Thyroid gland (tissue), 4 donors: Measurements from ENCODE around the gene CDC25C. TPM values are rescaled to one million over a fixed set of nuclear protein-coding genes. Genes with fewer than 3 reads are reported as not detected.
A peak's percentile ranks its signal among the peaks of the same experiment; 100 is the strongest.

Experiments
- DNase-seq, 2 donors: peaks; one replicate each; pipeline ENCODE4 v3.0.0-alpha.2; 2019
- H3K27ac ChIP-seq, 3 donors: fragments of 200-600 bp; sonication (generic); 1 replicate in 2 of 3; 2 replicates in 1 of 3; pipeline ENCODE4 v1.5.1; 2016 to 2019; ENCODE audit warnings: mild to moderate bottlenecking in 1 of 3, moderate library complexity in 1 of 3
- H3K27me3 ChIP-seq: fragments of 200-600 bp; sonication (generic); one replicate; pipeline ENCODE4 v1.5.1; 2019
- H3K36me3 ChIP-seq, 2 donors: fragments of 200-600 bp; sonication (generic); one replicate each; pipeline ENCODE4 v1.5.1; 2016 to 2019
- H3K4me1 ChIP-seq, 2 donors: fragments of 200-600 bp; sonication (generic); one replicate each; pipeline ENCODE4 v1.5.1; 2017 to 2019
- H3K4me3 ChIP-seq, 3 donors: fragments of 200-600 bp; sonication (generic); replicated peaks in 1 of 3; 1 replicate in 2 of 3; 2 replicates in 1 of 3; pipeline ENCODE4 v1.5.1; 2016; ENCODE audit warnings: mild to moderate bottlenecking in 1 of 3
- H3K9me3 ChIP-seq: fragments of 200-600 bp; sonication (generic); one replicate; pipeline ENCODE4 v1.5.1; 2017
- POLR2A ChIP-seq, 2 donors: fragments of 450-650 bp; IDR thresholded peaks; one replicate each; pipeline ENCODE4 v1.6.1; 2017; ENCODE audit warnings: antibody characterized with exemption in 2 of 2, mild to moderate bottlenecking in 2 of 2, moderate library complexity in 1 of 2
- WGBS, 2 donors: methylation state at CpG; one replicate each; pipeline ENCODE4 v1.1.5; 2017; 5-methylcytosine and 5-hydroxymethylcytosine counted together
- intact Hi-C: fragments of 100-400 bp; cut with DNase I; formaldehyde crosslinking; loops from one replicate; pipeline ENCODE4 v1.15.1; 2023
- total RNA-seq, 4 donors: library from RNA; depleted of rRNA; stranded (reverse); fragments of >200 nt; gene quantifications; one replicate each; pipeline ENCODE4 v1.2.3, GENCODE V29; 2016
- TF ChIP-seq, protein P1 (sequence below), 6 experiments: fragments of 200-600 bp in 3 of 6; fragments of 450-650 bp in 3 of 6; sonication (generic) in 3 of 6; IDR thresholded peaks; one replicate each; pipeline ENCODE4 v1.5.1; 2016 to 2019; ENCODE audit warnings: antibody characterized with exemption in 6 of 6, mild to moderate bottlenecking in 2 of 6, inconsistent platforms in 1 of 6, moderate library complexity in 1 of 6

Gene CDC25C
- total RNA-seq, 4 donors from 2014 or later, result 0.27 TPM; not detected in 3

DNA sequence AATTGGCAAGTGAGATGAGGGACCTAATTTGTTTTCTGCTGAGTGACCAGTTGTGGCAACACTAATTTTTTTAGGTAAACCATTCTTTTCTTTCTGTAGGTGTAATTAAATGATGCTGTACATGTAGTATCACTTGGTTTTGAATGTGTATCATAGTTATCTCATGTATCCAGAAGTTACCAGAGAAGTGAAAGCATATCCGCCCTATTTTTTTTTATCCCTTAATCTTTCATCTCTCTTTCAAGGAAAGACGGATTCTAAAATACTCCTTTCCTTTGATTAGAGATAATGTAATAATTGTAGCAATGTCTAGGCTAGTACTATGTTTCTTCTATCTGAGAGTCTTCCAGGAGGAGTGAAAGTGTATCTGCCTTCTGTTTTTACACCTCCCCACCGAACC is 28.0 kb upstream of the CDC25C start:
- Histone ChIP-seq H3K9me3 (no peaks in the 10 kb centered on the region), H3K4me1 (peaks cover 11 to 17% of the 10 kb centered on the region in 2 donors), H3K36me3 (no peaks in the 10 kb centered on the region), H3K27me3 (no peaks in the 10 kb centered on the region), H3K4me3 (no peak overlapping the region), H3K27ac (no peak overlapping the region)
- WGBS, 2 donors, result 84 to 86% methylated on average over 3 of the region's 3 CpGs
- no peak for DNase-seq
- intact Hi-C loops, result no loop called here
- TF ChIP-seq POLR2A (IDR thresholded peaks at IDR 0.05), result no peak
- TF ChIP-seq, protein P1, sequence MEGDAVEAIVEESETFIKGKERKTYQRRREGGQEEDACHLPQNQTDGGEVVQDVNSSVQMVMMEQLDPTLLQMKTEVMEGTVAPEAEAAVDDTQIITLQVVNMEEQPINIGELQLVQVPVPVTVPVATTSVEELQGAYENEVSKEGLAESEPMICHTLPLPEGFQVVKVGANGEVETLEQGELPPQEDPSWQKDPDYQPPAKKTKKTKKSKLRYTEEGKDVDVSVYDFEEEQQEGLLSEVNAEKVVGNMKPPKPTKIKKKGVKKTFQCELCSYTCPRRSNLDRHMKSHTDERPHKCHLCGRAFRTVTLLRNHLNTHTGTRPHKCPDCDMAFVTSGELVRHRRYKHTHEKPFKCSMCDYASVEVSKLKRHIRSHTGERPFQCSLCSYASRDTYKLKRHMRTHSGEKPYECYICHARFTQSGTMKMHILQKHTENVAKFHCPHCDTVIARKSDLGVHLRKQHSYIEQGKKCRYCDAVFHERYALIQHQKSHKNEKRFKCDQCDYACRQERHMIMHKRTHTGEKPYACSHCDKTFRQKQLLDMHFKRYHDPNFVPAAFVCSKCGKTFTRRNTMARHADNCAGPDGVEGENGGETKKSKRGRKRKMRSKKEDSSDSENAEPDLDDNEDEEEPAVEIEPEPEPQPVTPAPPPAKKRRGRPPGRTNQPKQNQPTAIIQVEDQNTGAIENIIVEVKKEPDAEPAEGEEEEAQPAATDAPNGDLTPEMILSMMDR (IDR thresholded peaks at IDR 0.05), result no peak

- DNase-seq, result peak; percentile 35 to 48
- intact Hi-C loops, result no loop called here
- no peak overlapping the region for H3K4me3 ChIP-seq
- H3K4me1 ChIP-seq, result peaks cover 21 to 25% of the 10 kb centered on the region in 2 donors
- no peak overlapping the region for H3K27ac ChIP-seq
- H3K9me3 ChIP-seq, result no peaks in the 10 kb centered on the region
- H3K36me3 ChIP-seq, result no peaks in the 10 kb centered on the region
- WGBS, 2 donors, result 19 to 23% methylated on average over 6 of the region's 6 CpGs
- no peaks in the 10 kb centered on the region for H3K27me3 ChIP-seq
- TF ChIP-seq, protein P1 (IDR thresholded peaks at IDR 0.05), result no peak
Measured at GRCh38 chr5:138354926-138355378, 23.3 kb upstream of the CDC25C start.

DNA sequence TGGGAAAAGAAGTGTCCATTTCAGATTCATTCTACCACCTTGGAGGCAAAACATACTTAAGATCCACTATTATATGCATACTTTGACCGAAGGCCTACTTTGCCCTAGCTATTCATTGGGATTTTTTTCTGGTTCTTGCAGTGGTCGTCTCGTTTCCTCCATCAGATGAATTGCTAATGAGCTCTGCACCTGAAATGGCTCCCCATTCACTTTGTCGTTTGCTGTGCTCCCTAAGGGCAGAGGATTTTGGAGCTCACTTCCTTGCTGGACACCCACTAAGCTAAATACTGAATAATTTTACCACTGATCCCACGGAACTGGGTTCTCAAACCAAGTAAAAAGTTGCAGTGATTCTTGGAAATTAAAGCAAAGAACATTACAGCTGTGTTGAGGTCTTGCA is 22.8 kb upstream of the CDC25C start:
- no peaks in the 10 kb centered on the region for H3K9me3 ChIP-seq
- TF ChIP-seq POLR2A (IDR thresholded peaks at IDR 0.05), result no peak
- TF ChIP-seq, protein P1 (IDR thresholded peaks at IDR 0.05), result no peak
- peak overlapping the region in 1 of 3 donors; percentile 96 for H3K4me3 ChIP-seq
- peaks cover 21 to 25% of the 10 kb centered on the region in 2 donors for H3K4me1 ChIP-seq
- no peaks in the 10 kb centered on the region for H3K36me3 ChIP-seq
- WGBS, 2 donors, result 20 to 28% methylated on average over 5 of the region's 5 CpGs
- intact Hi-C loops, result no loop called here
- H3K27me3 ChIP-seq, result no peaks in the 10 kb centered on the region
- H3K27ac ChIP-seq, result peak overlapping the region in 1 of 3 donors; percentile 96
- no peak for DNase-seq

DNA sequence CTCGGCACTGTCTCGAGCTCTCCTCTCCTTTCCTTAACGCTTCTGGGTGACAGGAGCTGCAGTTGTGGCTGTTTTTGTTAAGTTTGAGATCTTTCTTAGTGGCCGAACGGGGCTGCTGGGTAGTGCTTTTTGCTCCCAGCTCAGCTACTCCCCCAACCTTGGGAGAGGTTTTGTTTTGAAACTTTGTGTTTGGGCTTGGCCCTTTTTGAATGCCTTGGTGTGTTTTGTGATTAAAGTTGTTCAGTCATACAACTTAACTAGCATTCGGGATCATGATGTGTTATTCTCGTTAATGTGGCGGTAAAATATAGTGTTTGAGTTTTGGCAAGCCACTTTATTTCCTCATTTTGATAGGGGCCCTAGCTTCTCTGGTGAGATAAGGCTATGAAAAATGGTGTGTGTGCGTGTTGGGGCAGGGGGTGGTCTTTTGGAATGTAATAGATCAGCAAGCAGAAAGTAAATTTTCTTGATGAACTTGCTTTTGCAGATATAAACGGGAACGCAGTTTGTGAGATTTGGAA is 22.0 kb upstream of the CDC25C start:
- H3K9me3 ChIP-seq, result no peaks in the 10 kb centered on the region
- TF ChIP-seq, protein P1 (IDR thresholded peaks at IDR 0.05), result no peak
- TF ChIP-seq POLR2A (IDR thresholded peaks at IDR 0.05), result no peak
- intact Hi-C loops, result no loop called here
- WGBS, 2 donors, result 1 to 2% methylated on average over 10 to 11 of the region's 11 CpGs
- DNase-seq, result no peak
- peak overlapping the region; percentile 41 to 96 (median 77) for H3K4me3 ChIP-seq
- peak overlapping the region; percentile 96 to 97 (median 96) for H3K27ac ChIP-seq
- peaks cover 21 to 25% of the 10 kb centered on the region in 2 donors for H3K4me1 ChIP-seq
- no peaks in the 10 kb centered on the region for H3K27me3 ChIP-seq
- H3K36me3 ChIP-seq, result peaks cover 0 to under 1% of the 10 kb centered on the region in 2 donors

DNA sequence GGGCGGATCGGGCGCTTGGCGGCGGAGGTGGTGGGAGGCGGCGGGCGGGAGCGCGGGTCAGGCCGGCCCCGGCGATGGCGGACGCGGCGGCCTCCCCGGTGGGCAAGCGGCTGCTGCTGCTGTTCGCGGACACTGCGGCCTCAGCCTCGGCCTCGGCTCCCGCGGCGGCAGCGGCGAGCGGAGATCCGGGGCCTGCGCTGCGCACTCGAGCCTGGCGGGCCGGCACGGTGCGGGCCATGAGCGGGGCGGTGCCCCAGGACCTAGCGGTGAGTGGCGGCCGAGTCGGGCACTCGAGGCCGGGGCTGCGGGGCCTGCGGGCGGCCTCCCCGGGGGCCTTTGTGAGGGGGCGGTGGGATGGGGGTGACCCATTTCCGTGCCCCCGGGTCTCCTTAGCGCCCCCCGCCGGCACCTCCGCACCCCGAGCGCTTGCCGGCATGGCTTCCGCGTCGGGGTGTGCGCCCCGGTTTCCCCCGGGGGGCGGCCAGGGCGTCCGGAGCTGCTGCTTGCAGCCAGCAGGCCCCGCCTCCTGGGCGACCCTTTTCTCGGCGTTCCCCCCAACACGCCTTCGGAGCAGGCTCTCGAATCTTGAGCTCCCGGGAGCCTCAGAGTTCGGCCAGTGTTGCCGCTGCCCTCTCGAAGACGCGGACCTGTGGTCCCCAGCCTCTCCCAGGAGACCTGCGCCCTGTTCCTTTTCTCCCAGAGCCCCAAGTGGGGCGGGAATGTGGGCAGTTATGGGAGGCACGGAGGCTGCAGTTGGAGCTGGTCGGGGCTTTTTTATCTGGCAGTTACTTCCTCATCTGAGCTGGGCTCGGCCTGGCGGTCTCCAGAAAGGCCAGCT is 21.3 kb upstream of the CDC25C start:
- peak overlapping the region; percentile 41 to 96 (median 77) for H3K4me3 ChIP-seq
- peak in 1 of 2 donors; percentile 45 for TF ChIP-seq POLR2A (IDR thresholded peaks at IDR 0.05)
- TF ChIP-seq, protein P1 (IDR thresholded peaks at IDR 0.05), result peak in 3 of 6 experiments; percentile 15 to 54 (median 23)
- H3K27ac ChIP-seq, result peak overlapping the region; percentile 96 to 97 (median 96)
- no peaks in the 10 kb centered on the region for H3K9me3 ChIP-seq
- peaks cover 0 to 7% of the 10 kb centered on the region in 2 donors for H3K36me3 ChIP-seq
- intact Hi-C loops, result no loop called here
- peak; percentile 56 to 61 for DNase-seq
- peaks cover 21 to 25% of the 10 kb centered on the region in 2 donors for H3K4me1 ChIP-seq
- WGBS, 2 donors, result 0 to 3% methylated on average over 6 to 8 of the region's 88 CpGs
- H3K27me3 ChIP-seq, result no peaks in the 10 kb centered on the region
